22Rv1 (cell line): Measurements from ENCODE around the gene KCNH6.

Experiments
- H3K27ac ChIP-seq: fragments of 450-650 bp; 2 replicates; pipeline ENCODE4 v1.5.1; 2017
- CTCF ChIP-seq: fragments of 450-650 bp; IDR thresholded peaks from 2 replicates; pipeline ENCODE4 v1.5.1; 2017; ENCODE audit warnings: mild to moderate bottlenecking
- ZFX ChIP-seq: fragments of 450-650 bp; IDR thresholded peaks from 2 replicates; pipeline ENCODE4 v1.6.1; 2017; ENCODE audit warnings: antibody characterized with exemption, borderline replicate concordance

KCNH6 gene

GRCh38 chr17:63514477-63514876, 8.7 kb upstream of the KCNH6 start:
- TF ChIP-seq ZFX (no peak), CTCF (no peak)
- H3K27ac ChIP-seq, result no peak overlapping the region

GRCh38 chr17:63514974-63515373, 8.2 kb upstream of the KCNH6 start:
- no peak for TF ChIP-seq ZFX
- TF ChIP-seq CTCF, result no peak
- H3K27ac ChIP-seq, result no peak overlapping the region

- no peak overlapping the region for H3K27ac ChIP-seq
- TF ChIP-seq CTCF (no peak), ZFX (no peak)
These were observed 7.7 kb upstream of the KCNH6 start for GRCh38 chr17:63515426-63515825.

GRCh38 chr17:63516910-63517824, 6.0 kb upstream of the KCNH6 start:
- TF ChIP-seq ZFX, result no peak
- no peak overlapping the region for H3K27ac ChIP-seq

- TF ChIP-seq CTCF (no peak), ZFX (no peak)
- H3K27ac ChIP-seq, result no peak overlapping the region
These were observed 5.2 kb upstream of the KCNH6 start for GRCh38 chr17:63517825-63518534.

GRCh38 chr17:63519116-63519881, 3.9 kb upstream of the KCNH6 start:
- H3K27ac ChIP-seq, result peak overlapping the region; percentile 98
- no peak for TF ChIP-seq ZFX
- no peak for TF ChIP-seq CTCF
